Measurements from ENCODE around the gene MDGA2.
"Not testable (repeated sequence)": the region's sequence is repeated elsewhere in the genome, so short reads cannot be mapped to it uniquely, and the experiment has no call there.

The MDGA2 gene

GRCh38 chr14:46915539-46915938 is 759.9 kb downstream of the MDGA2 start:
- not testable (repeated sequence) for DNase-seq (ENCODE audit: low read depth)

GRCh38 chr14:46902837-46903236 is 772.6 kb downstream of the MDGA2 start:
- no peak for DNase-seq (ENCODE audit: low read depth)

GRCh38 chr14:46894476-46894875 is 780.9 kb downstream of the MDGA2 start:
- DNase-seq (ENCODE audit: low read depth), result no peak

GRCh38 chr14:46887144-46887543 is 788.3 kb downstream of the MDGA2 start:
- DNase-seq (ENCODE audit: low read depth), result no peak

GRCh38 chr14:46885566-46885965 is 789.8 kb downstream of the MDGA2 start:
- DNase-seq (ENCODE audit: low read depth), result no peak

GRCh38 chr14:46861753-46862152 is 813.7 kb downstream of the MDGA2 start:
- no peak for DNase-seq (ENCODE audit: low read depth)

GRCh38 chr14:46840944-46841720 is 834.3 kb downstream of the MDGA2 start:
- DNase-seq (ENCODE audit: low read depth), result no peak

- no peak for DNase-seq (ENCODE audit: low read depth)
Measured at GRCh38 chr14:46820291-46820690, 855.1 kb downstream of the MDGA2 start.

- DNase-seq (ENCODE audit: low read depth), result no peak
Measured at GRCh38 chr14:46819117-46819516, 856.3 kb downstream of the MDGA2 start.

- no peak for DNase-seq (ENCODE audit: low read depth)
Measured at GRCh38 chr14:46818147-46818546, 857.3 kb downstream of the MDGA2 start.

GRCh38 chr14:46793144-46793543 is 882.3 kb downstream of the MDGA2 start:
- DNase-seq (ENCODE audit: low read depth), result no peak
